Right ventricle myocardium inferior (tissue), 1 donor: ENCODE results near the gene PIP5K1C. TPM values are rescaled to one million over a fixed set of nuclear protein-coding genes. Genes with fewer than 3 reads are reported as not detected.
"Not testable (repeated sequence)": the region's sequence is repeated elsewhere in the genome, so short reads cannot be mapped to it uniquely, and the experiment has no call there.

Source experiments
- ATAC-seq: fragments of 200-7000 bp; cut with Tn5 transposase; one replicate; pipeline ENCODE4 v1.9.1; 2020; ENCODE audit warnings: mild to moderate bottlenecking, moderate library complexity
- DNase-seq: peaks from one replicate; pipeline ENCODE4 v3.0.0; 2021; ENCODE audit errors: missing footprints
- intact Hi-C: fragments of 100-400 bp; cut with DNase I; formaldehyde crosslinking; loops from one replicate; pipeline ENCODE4 v1.11.0; 2022
- total RNA-seq: library from RNA; stranded (reverse); fragmentation: NEBNext Ultra II Directional; extraction: Animal tissue kit (Norgen Biotek cat#: 25700); gene quantifications from one replicate; pipeline ENCODE4 v1.2.1, GENCODE V29; 2021
- donor health status: DM: no; HTN: yes; CAD: no; lungs with severe emphysema.

Gene PIP5K1C
- total RNA-seq, 1 donor from 2014 or later: 34.7 TPM

DNA sequence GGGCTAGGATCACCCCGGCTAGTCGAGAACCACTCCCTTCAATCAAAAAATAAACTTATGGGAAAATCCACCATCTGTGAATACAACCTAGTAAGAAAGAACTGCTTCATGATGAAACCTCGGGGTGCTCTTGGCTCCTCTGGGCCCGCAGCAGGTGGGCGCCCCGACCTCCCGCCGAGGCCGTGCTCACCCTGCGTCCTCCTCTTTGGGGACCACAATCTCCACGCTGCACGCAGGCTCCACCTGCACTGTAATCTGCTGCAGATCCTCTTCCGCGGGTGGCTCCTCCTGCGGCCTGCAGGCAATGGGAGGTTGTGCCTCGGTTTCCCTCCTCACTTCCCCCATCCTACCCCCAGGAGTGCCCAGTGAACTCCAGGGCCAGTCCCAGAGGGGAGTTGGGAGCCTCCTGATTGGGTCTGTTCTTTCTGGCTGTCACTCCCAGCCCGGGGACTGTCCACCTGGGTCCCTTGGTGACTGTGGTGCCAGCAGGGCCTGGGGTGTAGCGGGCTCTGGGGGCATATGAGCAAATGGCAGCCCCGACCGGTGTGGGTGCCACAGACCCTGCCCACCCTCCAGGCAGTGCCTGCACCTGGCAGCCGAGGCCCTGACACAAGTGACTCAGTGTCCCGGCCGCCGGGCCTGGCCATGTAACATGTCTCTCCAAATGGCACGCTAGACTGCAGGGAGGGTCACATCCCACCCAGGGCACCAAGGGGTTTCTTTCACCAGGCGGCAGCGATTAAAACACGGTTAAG is 58.6 kb downstream of the PIP5K1C start:
- intact Hi-C loops: no loop called here
- DNase-seq (no peak), ATAC-seq (no peak)

DNA sequence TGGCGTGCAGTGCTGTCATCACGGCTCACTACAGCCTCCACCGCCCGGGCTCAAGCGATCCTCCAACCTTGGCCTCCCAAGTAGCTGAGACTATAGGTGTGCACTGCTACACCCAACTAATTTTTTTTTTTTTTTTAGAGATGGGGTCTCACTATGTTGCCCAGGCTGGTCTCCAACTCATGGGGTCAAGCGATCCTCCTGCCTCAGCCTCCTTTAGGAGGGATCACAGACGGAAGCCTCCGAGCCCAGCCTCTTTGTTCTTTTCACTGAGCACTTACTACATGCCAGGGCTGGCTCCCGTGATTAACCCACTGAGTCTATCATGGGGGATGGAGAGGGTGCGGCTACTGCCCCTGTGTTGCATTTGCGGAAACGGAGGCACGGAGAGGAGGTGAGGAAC is 60.8 kb downstream of the PIP5K1C start:
- no peak for DNase-seq
- intact Hi-C loops: no loop called here
- ATAC-seq: no peak

DNA sequence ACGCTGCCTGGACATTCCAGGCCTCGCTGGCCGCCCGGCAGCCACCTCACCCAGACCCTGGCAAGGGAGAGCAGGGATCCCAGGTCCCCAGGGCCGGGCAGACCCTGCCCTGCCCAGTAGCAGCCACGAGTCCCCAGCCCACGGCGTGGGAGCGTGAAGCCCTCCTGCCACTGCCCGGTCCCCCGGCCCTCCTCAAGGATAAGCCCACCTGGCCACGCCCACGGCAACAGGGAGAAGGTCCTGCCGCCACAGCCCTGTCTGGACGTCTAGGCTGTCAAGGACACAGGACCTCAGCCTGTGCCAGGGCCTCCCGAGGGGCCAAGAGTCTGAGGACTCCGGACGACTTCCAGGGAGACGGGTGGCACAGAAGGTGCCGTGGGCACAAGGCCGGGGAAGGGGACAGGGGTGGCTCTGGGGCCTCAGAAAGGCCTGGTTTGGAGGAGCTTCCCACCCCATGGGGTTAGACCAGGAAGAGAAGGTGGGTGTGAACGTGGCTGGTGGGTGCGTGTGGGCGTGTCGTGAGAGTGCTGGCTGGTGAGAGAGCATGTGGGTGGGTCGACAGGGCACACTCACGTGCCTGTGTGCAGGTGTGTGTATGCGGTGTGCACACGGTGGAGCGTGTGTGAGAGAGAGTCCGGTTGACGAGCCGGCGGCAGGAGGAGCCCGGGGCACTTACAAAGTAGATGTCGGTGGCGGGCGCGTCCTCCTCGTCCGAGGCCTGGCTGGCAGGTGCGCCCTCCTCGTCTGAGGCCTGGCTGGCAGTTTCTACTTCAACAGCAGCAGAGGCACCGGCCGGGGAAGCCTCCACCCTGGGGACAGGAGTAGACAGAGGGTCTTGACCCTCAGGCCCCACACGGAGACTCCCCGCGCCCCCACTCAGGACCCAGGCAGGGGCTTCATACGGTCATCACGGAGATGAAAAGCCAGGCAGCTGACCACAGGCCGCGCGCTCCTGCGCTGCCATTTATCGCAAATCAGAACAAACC is 61.8 kb downstream of the PIP5K1C start:
- DNase-seq (no peak), ATAC-seq (no peak)
- intact Hi-C loops: no loop called here

DNA sequence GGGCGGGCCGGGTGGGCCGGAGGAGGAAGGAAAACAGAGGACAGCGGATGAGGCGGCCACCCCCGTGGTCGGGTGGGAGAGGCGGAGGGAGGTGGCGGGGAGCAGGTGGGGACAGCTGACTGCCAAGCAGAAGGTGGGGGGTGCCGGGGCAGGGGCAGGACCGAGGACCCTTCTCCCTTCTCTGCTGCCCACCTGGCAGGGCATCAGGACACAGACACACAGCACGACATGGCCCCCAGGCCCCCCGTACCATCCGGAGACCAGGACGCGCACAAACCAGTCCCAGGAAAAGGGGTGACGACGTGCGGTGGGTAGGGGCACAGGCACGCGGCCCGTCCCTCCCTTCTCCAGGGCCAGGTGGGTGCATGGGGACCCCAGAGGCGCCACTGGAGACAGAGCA is 62.6 kb downstream of the PIP5K1C start:
- no peak for ATAC-seq
- intact Hi-C loops: no loop called here
- no peak for DNase-seq

DNA sequence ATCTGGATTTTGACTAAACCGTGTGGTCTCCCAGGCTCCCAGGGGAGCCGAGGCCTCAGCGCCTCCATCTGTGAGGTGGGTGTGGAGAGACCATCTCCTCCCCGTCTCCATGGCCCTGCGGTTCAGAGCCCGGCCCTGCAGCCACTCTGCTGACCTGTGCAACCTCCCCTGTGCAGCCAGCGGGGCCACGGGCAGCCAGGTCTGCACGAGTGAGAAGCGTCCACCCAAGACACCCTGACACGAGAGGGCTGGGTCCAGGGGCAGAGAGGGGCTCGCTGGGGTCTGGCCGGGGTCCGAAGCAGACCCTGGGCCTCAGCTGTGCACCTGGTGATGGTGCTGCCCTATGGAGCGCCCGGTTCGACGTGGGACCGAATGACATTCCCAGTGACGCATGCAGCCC is 63.3 kb downstream of the PIP5K1C start:
- DNase-seq (no peak), ATAC-seq (no peak)
- intact Hi-C loops: no loop called here

DNA sequence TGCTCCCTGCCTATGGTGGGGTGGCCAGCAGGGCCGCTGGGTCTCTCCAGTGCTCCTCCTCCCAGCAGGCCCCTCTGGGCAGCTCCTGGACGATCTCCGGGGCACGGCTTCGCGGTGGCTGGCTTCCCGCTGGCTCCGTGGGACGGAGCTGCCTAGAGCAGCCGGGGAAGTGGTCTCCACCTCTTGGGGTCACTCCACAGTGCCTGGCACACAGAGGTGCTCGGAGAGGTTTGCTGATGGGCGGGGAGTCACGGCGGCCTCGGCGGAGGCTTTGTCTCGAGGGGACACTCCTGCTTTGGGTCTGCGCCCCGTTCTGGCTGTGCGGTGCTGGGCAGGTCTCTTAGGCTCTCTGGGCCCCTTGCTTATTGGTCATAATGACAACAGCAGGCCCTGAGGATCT is 63.8 kb downstream of the PIP5K1C start:
- intact Hi-C loops: no loop called here
- ATAC-seq: no peak
- DNase-seq: no peak

DNA sequence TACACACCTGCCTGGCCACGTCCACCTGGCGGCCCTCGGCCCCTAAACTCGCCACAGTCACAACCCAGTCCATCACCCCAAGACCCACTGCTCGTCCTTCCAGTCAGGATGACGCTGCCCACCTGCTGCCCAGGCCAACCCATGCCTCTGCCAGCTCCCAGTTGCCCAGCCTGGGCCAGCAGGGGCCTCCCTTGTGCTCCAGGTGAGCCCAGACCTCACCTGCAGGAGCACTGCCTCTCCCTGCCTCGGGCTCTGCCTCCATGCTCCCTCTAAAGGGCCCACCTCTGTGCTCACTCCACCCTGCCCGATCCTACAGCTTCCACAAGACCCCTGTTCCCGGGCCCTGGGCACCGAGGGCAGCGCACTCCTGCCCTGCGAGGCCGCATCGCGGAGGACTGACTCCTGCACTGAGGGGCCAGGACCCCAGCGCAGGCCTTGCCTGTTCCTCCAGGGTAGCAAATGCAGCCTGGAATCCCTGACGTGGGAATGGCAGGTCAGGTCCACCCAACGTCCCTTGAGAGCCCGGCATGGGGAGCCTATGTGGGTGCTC is 65.7 kb downstream of the PIP5K1C start:
- intact Hi-C loops: no loop called here
- no peak for ATAC-seq

DNA sequence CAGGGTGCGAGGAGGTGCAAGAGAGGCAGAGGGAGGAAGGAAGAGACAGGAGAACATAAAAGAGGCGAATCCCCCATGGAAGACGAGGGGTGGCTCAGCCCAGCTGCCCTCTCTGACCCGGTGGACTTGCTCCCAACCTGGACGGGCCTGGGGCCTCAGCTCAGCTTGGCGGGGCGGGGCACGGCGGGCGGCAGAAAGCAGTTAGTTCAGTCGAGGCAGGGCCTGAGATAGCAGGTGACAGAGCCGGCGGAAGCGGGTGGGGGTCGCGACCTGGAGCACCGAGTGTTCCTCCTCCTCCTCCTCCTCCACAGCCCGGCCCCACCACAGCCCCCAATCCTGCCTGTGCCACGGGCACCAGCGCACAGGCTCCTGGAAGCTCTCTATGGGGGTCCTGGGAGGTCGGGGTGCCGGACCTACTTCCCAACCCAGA is 66.7 kb downstream of the PIP5K1C start:
- DNase-seq (no peak), ATAC-seq (no peak)
- intact Hi-C loops: no loop called here

More for the DNA sequence above, 65.7 kb downstream of the PIP5K1C start:
- no peak for DNase-seq

DNA sequence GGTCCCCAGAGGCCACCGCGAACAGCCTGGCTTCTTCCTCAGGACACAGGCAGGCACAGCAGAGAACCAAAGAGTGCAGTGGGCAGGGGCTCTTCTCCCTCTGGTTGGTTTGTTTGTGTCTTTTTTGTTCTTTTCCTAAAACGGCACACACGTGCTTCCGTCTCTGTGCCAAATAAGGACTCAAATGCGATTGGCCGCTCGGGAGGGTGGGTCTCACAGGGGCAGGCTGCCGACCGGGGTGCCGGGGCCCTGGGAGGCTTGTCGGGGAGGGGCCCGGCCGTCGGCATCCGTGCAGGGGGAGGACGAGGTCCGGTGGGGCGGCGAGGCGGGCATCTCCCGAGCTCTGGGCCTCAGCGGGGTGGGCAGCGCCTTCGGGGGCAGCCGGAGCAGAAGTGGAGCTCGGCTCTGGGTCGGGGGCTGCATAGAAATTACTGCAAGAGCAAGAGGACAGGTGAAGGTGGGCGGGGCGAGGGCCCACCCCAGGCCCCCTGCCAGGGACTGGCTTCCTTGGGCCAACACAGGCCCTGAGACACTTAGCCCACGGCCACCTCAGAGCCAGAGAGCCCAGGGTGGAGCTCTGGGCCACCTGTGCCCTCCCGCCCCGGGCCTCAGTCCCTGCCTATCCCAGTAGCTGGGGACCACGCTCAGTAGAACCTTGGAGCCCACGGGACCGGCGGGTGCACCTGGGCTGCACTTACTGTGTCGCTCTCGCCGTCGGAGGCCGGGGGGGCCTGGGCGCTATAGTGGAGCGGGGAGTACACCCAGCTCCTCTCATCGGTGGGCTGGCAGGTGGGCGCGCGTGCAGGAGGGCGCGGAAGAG is 67.3 kb downstream of the PIP5K1C start:
- DNase-seq (no peak), ATAC-seq (no peak)
- intact Hi-C loops: no loop called here

DNA sequence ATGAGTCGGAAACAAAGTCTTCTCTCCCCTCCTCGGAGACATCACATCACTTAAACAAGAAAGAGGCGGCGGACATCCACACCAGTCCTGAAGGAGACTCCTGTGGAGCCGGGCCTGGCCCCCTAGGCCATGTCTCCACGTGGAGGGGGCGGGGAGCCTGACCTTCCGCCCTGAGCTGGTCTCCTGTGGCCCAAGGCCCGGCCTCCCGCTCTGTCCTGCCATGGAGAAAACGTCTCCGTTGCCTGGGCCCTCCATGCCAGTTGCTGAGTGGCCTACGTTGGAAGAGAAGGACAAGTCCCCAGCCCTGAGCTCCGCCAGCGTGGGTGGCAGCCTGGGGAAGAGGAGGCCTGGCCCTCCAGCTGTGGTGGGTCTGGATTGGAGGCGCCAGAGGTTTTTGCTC is 68.2 kb downstream of the PIP5K1C start:
- DNase-seq: no peak
- no peak for ATAC-seq
- intact Hi-C loops: no loop called here

DNA sequence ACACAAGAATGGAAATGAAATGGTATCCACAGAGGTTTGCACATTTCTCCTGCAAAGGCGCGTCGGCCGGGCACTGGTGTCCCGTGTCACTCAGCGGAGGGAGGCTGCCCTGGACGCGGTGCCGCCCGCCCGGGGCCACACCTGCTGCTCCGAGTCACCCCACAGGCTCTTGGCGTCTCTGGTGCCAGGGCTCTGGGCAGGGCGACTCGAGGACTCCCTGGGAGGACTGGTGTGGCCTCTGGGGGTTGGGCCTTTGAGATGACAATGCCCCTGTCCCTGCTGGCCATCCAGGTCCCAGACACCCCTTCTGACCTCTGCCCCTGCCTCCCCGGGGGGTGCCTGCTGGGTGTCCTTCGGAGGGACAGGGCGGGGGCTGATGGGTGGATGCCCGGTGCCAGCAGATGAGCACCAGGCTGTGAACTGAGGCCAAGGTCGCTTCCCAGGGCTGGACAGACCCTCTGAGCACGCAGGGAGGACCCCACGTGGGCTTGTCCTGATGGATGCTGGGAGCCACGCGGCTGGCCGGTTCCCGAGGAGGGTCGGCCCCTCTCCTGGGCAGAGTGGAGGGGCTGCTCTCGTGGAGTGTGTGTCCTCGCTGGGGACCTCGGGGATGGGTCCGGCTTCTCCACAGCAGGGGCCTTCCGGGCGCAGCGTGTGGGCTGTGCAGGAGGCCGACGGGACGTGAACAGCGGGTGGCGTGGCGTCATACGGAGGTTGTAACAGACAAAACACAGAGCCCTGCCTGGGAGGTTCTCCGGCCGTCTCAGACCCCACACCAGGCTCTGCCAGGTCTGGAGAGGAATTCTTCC is 69.0 kb downstream of the PIP5K1C start:
- intact Hi-C loops: no loop called here
- ATAC-seq (no peak), DNase-seq (no peak)

DNA sequence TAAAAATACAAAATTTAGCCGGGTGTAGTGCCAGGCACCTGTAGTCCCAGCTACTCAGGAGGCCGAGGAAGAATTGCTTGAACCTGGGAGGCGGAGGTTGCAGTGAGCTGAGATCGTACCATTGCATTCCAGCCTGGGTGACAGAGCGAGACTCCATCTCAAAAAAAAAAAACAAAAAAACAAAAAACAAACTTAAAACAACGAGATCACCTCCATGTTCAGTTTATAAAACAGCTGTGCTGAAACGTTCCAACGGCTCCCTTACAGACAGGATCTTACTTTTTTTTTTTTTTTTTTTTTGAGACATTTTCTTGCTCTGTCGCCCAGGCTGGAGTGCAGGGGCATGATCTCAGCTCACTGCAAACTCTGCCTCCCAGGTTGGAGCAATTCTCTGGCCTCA is 71.5 kb downstream of the PIP5K1C start:
- DNase-seq, intact Hi-C loops, ATAC-seq: not testable (repeated sequence)

DNA sequence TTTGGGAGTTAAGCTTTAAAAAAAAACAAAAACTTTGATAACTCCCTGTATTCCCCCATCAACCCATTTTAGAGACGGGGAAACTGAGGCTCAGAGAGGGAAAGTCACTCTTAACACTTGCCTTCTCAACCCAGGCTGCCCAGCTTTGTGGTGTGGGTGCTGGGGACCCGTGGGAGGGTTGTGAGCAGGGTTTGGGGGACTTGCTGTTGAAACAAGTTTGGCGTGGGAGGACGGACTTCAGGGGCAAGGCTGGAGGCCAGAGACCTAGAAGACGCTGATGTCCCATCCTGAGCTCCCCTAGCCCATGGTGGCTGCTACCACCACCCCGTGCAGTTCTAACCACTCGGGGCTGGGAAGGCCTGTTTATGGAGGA is 72.9 kb downstream of the PIP5K1C start:
- intact Hi-C loops: no loop called here
- ATAC-seq: no peak

DNA sequence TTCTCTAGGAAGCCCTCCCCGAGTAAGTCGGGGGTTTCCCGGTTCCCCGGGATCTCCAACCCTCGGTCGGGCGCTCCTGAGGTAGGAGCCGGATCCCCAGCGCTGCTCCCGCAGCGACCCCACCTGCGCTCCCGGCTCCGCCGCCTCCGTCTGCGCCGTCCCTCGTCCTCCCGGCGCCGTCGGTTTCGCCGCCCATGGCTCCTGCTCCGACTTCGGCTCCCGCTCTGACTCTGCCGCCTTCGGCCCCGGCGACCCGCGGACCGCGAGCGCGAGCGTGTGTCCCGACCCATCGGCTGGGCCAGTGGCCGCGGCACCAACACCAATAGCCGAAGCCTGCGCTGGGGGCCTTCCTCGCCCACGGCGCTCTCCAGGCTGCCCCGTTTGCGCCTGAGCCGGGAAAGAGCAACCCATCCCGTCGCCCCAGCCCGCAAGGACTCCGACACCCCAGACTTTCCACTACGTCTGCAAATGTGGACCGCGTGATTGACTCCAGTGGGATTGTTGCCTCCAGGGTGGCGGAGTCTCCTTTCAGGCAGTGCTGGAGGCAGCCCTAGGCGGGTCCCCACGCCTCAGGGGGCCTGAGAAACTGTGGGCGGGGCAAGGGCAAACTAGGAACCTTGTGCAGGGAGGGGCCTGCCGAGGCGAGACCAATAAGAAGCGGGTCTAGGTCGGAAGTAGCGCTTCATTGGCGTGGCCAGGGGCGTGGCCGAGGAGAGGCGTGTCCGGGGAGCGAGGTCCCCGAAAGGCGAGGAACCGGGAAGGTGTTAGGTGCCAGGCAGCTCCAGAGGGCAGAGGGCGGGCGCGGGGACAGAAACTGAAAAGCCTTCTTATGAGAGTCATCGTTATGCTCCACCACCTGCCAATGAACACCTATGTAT is 73.6 kb downstream of the PIP5K1C start, which contains the start of gene CACTIN:
TSS of gene CACTIN (minus strand) at position 318 of the 878 bp plus-strand sequence. CDS start at position 290, 28 bp downstream.
- DNase-seq (peak; percentile 100), ATAC-seq (peak; percentile 98)
- intact Hi-C loops: no loop called here

More for the DNA sequence above, 72.9 kb downstream of the PIP5K1C start:
- DNase-seq: no peak

DNA sequence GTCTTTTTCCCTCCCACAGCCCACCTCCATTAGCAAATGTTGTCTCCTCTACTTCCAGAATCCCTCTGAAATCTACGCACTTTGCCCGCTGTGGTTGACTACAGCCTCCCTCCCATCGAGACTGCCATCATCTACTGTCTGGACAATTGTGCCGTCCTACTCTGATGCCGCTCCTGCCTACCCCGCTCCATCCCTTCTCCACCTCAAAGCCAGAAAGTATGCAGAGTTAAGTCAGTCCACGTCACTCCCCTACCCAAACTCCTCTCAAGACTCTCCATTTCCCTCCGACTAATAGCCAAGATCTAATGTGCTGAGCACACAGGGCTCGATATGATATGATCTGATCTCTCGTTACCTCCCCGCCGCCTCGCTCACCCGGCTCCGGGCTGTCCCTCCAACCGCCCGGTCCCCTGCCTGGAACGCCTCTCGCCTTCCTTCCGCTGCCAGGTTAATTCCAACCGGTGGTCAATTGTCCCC is 74.2 kb downstream of the PIP5K1C start:
- no peak for DNase-seq
- ATAC-seq: no peak
- intact Hi-C loops: no loop called here

DNA sequence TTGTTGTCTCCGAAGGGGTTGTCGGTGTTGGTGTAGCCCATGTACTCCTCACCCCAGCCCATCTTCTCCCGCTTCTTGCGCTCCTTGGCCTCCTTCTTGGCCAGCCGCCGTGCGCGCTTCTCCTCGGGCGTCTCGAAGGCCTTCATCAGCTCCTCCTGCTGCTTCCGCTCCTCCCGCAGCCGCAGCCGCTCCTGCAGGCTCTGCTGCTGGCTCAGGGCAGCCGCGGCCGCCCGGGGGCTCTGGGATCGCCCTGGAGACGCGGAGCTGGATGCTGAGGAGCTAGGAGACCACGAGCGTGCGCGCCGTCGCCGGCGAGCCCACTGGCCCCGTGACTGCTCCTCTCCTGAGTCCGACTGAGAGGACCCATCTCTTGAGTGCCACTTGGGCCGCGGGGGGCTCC is 76.6 kb downstream of the PIP5K1C start:
- intact Hi-C loops: no loop called here
- DNase-seq: no peak
- no peak for ATAC-seq

DNA sequence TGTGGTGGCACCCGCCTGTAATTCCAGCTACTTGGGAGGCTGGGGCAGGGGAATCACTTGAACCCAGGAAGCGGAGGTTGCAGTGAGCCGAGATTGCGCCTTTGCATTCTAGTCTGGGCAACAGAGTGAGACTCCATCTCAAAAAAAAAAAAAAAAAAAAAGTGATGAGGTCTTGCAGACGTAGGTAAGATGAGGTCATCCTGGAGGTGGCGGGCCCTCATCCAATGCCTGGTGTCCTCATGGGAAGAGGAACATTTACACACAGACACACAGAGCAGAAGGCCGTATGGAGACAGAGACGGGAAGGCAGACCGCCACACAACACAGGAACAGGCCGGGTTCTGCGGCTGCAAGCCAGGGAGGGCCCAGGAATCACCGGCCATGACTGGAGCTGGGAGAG is 78.0 kb downstream of the PIP5K1C start:
- ATAC-seq: no peak
- intact Hi-C loops: no loop called here
- DNase-seq: no peak
